GM12872 (cell line): ENCODE results near the gene RBMS1.

Experiments
- CTCF ChIP-seq: IDR thresholded peaks from 3 replicates; pipeline ENCODE4 v1.5.1; 2011; ENCODE audit warnings: low read depth, mild to moderate bottlenecking, low read length, moderate library complexity; ENCODE audit not compliant: insufficient read depth

The RBMS1 gene

GRCh38 chr2:160266037-160266551, 227.5 kb downstream of the RBMS1 start:
- no peak for TF ChIP-seq CTCF

GRCh38 chr2:160264308-160264707, 229.3 kb downstream of the RBMS1 start:
- TF ChIP-seq CTCF = no peak

- no peak for TF ChIP-seq CTCF
Observed at GRCh38 chr2:160261732-160262131, 231.9 kb downstream of the RBMS1 start.

GRCh38 chr2:160258492-160258805, 235.2 kb downstream of the RBMS1 start:
- TF ChIP-seq CTCF = no peak

- no peak for TF ChIP-seq CTCF
Observed at GRCh38 chr2:160257743-160258491, 235.7 kb downstream of the RBMS1 start.

- no peak for TF ChIP-seq CTCF
Observed at GRCh38 chr2:160257041-160257742, 236.4 kb downstream of the RBMS1 start.

GRCh38 chr2:160256507-160256906, 237.1 kb downstream of the RBMS1 start:
- no peak for TF ChIP-seq CTCF
